Measurements from ENCODE around the gene CRYGN.

The CRYGN gene

GRCh38 chr7:151382079-151382885 lies 57.7 kb downstream of the CRYGN start:
- Histone ChIP-seq H3K4me2 (ENCODE audit: insufficient read depth, low read length) (no peak overlapping the region), H3K4me3 (ENCODE audit: low read depth in 1 of 2, low read length in 2 of 2) (no peak overlapping the region), H3K27ac (ENCODE audit: low read length) (no peak overlapping the region), H3K9me3 (ENCODE audit: insufficient read depth, low read length, severe bottlenecking) (no peaks in the 10 kb centered on the region), H3K27me3 (ENCODE audit: insufficient read depth, low read length, poor library complexity) (no peaks in the 10 kb centered on the region), H3K9ac (ENCODE audit: low read depth, low read length) (no peak overlapping the region), H4K20me1 (ENCODE audit: insufficient read depth, low read length) (no peaks in the 10 kb centered on the region), H2AFZ (ENCODE audit: low read depth, low read length) (no peak overlapping the region), H3K4me1 (ENCODE audit: insufficient read depth, low read length) (no peaks in the 10 kb centered on the region), H3K36me3 (ENCODE audit: insufficient read depth, low read length) (peaks cover 24% of the 10 kb centered on the region), H3K79me2 (ENCODE audit: insufficient read depth, low read length) (no peaks in the 10 kb centered on the region)
- TF ChIP-seq CTCF (IDR thresholded peaks at IDR 0.05; ENCODE audit: borderline replicate concordance, extremely low read depth, low read length, poor library complexity, severe bottlenecking) = no peak
- TF ChIP-seq EZH2 (IDR thresholded peaks at IDR 0.05; ENCODE audit: borderline replicate concordance, low read depth, low read length, severe bottlenecking) = no peak
- DNase-seq (no peak), ATAC-seq (ENCODE audit: insufficient read depth, low read depth) (no peak)

- H3K36me3 ChIP-seq (ENCODE audit: insufficient read depth, low read length) = peaks cover 31% of the 10 kb centered on the region
- TF ChIP-seq EZH2 (IDR thresholded peaks at IDR 0.05; ENCODE audit: borderline replicate concordance, low read depth, low read length, severe bottlenecking) (no peak), CTCF (IDR thresholded peaks at IDR 0.05; ENCODE audit: borderline replicate concordance, extremely low read depth, low read length, poor library complexity, severe bottlenecking) (no peak)
- H4K20me1 ChIP-seq (ENCODE audit: insufficient read depth, low read length) = no peaks in the 10 kb centered on the region
- no peak overlapping the region for H3K4me3 ChIP-seq (ENCODE audit: low read depth in 1 of 2, low read length in 2 of 2)
- no peaks in the 10 kb centered on the region for H3K9me3 ChIP-seq (ENCODE audit: insufficient read depth, low read length, severe bottlenecking)
- ATAC-seq (ENCODE audit: insufficient read depth, low read depth) (no peak), DNase-seq (no peak)
- no peak overlapping the region for H3K9ac ChIP-seq (ENCODE audit: low read depth, low read length)
- no peak overlapping the region for H3K27ac ChIP-seq (ENCODE audit: low read length)
- no peaks in the 10 kb centered on the region for H3K79me2 ChIP-seq (ENCODE audit: insufficient read depth, low read length)
- no peak overlapping the region for H2AFZ ChIP-seq (ENCODE audit: low read depth, low read length)
- no peaks in the 10 kb centered on the region for H3K4me1 ChIP-seq (ENCODE audit: insufficient read depth, low read length)
- H3K27me3 ChIP-seq (ENCODE audit: insufficient read depth, low read length, poor library complexity) = no peaks in the 10 kb centered on the region
- H3K4me2 ChIP-seq (ENCODE audit: insufficient read depth, low read length) = no peak overlapping the region
Measured at GRCh38 chr7:151381348-151382078, 58.4 kb downstream of the CRYGN start.

- H3K4me2 ChIP-seq (ENCODE audit: insufficient read depth, low read length) = no peak overlapping the region
- DNase-seq (no peak), ATAC-seq (ENCODE audit: insufficient read depth, low read depth) (no peak)
- H3K79me2 ChIP-seq (ENCODE audit: insufficient read depth, low read length) = no peaks in the 10 kb centered on the region
- H4K20me1 ChIP-seq (ENCODE audit: insufficient read depth, low read length) = no peaks in the 10 kb centered on the region
- H3K27me3 ChIP-seq (ENCODE audit: insufficient read depth, low read length, poor library complexity) = no peaks in the 10 kb centered on the region
- no peak overlapping the region for H3K4me3 ChIP-seq (ENCODE audit: low read depth in 1 of 2, low read length in 2 of 2)
- H3K27ac ChIP-seq (ENCODE audit: low read length) = no peak overlapping the region; the same call in 1 of the 2 replicates
- H3K4me1 ChIP-seq (ENCODE audit: insufficient read depth, low read length) = no peaks in the 10 kb centered on the region
- no peak overlapping the region for H2AFZ ChIP-seq (ENCODE audit: low read depth, low read length)
- TF ChIP-seq CTCF (IDR thresholded peaks at IDR 0.05; ENCODE audit: borderline replicate concordance, extremely low read depth, low read length, poor library complexity, severe bottlenecking) (no peak), EZH2 (IDR thresholded peaks at IDR 0.05; ENCODE audit: borderline replicate concordance, low read depth, low read length, severe bottlenecking) (no peak)
- peaks cover 36% of the 10 kb centered on the region for H3K36me3 ChIP-seq (ENCODE audit: insufficient read depth, low read length)
- H3K9ac ChIP-seq (ENCODE audit: low read depth, low read length) = no peak overlapping the region
- H3K9me3 ChIP-seq (ENCODE audit: insufficient read depth, low read length, severe bottlenecking) = no peaks in the 10 kb centered on the region
Measured at GRCh38 chr7:151381098-151381347, 58.9 kb downstream of the CRYGN start.

Data from DND-41 (cell line).